Common myeloid progenitor, CD34-positive (primary cell): ENCODE results near the gene C6.

Experiments used
- CTCF ChIA-PET: fragments of 350-600 bp; sonication (Branson Sonifier 250); formaldehyde crosslinking; loops from one replicate; lab custom pipeline; 2021; ENCODE audit warnings: antibody characterized with exemption; lab: Charles Lee
- POLR2A ChIA-PET: fragments of 350-600 bp; sonication (Branson Sonifier 250); formaldehyde crosslinking; loops from one replicate; lab custom pipeline; 2021; ENCODE audit warnings: antibody characterized with exemption; lab: Charles Lee
- DNase-seq, 3 donors: peaks; one replicate each; pipeline versions ENCODE4 v3.0.0 to v3.0.0-alpha.2; 2013
- H3K27ac ChIP-seq, 2 experiments: 1 replicate in 1 of 2; 2 replicates in 1 of 2; pipeline ENCODE4 v1.7.0; 2013; ENCODE audit warnings: inconsistent platforms in 2 of 2, low read length in 2 of 2, mild to moderate bottlenecking in 2 of 2, low read depth in 1 of 2, moderate library complexity in 1 of 2; ENCODE audit not compliant: severe bottlenecking in 2 of 2, insufficient read depth in 1 of 2, poor library complexity in 1 of 2
- H3K27me3 ChIP-seq, 5 experiments: replicated peaks in 2 of 5; 1 replicate in 3 of 5; 2 replicates in 2 of 5; pipeline versions ENCODE4 v1.6.1 to v1.7.0; 2013; ENCODE audit warnings: low read length in 4 of 5, mild to moderate bottlenecking in 2 of 5, moderate library complexity in 2 of 5, inconsistent platforms in 1 of 5; ENCODE audit not compliant: insufficient read depth in 5 of 5, control insufficient read depth in 4 of 5
- H3K36me3 ChIP-seq, 4 experiments: 1 replicate in 2 of 4; 2 replicates in 2 of 4; pipeline versions ENCODE4 v1.6.1 to v1.7.0; 2013; ENCODE audit warnings: low read length in 3 of 4, control low read depth in 1 of 4, mild to moderate bottlenecking in 1 of 4; ENCODE audit not compliant: control insufficient read depth in 4 of 4, insufficient read depth in 4 of 4
- H3K4me1 ChIP-seq, 4 experiments: 1 replicate in 3 of 4; 2 replicates in 1 of 4; pipeline versions ENCODE4 v1.6.1 to v1.7.1; 2013; ENCODE audit warnings: low read length in 3 of 4, mild to moderate bottlenecking in 3 of 4, control low read depth in 1 of 4, inconsistent platforms in 1 of 4, moderate library complexity in 1 of 4; ENCODE audit not compliant: control insufficient read depth in 4 of 4, insufficient read depth in 4 of 4; ENCODE audit errors: control extremely low read depth in 1 of 4
- H3K4me3 ChIP-seq, 7 experiments: 1 replicate in 4 of 7; 2 replicates in 3 of 7; pipeline versions ENCODE4 v1.5.1 to v1.7.0; 2013; ENCODE audit warnings: mild to moderate bottlenecking in 7 of 7, low read length in 6 of 7, moderate library complexity in 6 of 7, inconsistent platforms in 2 of 7, low read depth in 2 of 7, control low read depth in 1 of 7; ENCODE audit not compliant: insufficient read depth in 4 of 7, control insufficient read depth in 1 of 7; ENCODE audit errors: extremely low read depth in 1 of 7
- H3K9me3 ChIP-seq, 5 experiments: 1 replicate in 4 of 5; 2 replicates in 1 of 5; pipeline versions ENCODE4 v1.6.1 to v1.7.1; 2013; ENCODE audit warnings: low read length in 4 of 5, mild to moderate bottlenecking in 2 of 5, inconsistent platforms in 1 of 5, low read depth in 1 of 5, moderate library complexity in 1 of 5; ENCODE audit not compliant: control insufficient read depth in 4 of 5, insufficient read depth in 2 of 5; ENCODE audit errors: control extremely low read depth in 1 of 5
- WGBS: methylation state at CpG from one replicate; pipeline ENCODE4 v1.1.5; 2013; ENCODE audit not compliant: insufficient coverage; 5-methylcytosine and 5-hydroxymethylcytosine counted together

Gene C6

GRCh38 chr5:41143131-41143901 lies 70.0 kb downstream of the C6 start:
- ChIA-PET POLR2A (no interaction called here), CTCF (no interaction called here)
- Histone ChIP-seq H3K27ac (no peak overlapping the region), H3K4me3 (no peak overlapping the region), H3K4me1 (no peaks in the 10 kb centered on the region), H3K27me3 (no peaks in the 10 kb centered on the region), H3K9me3 (no peaks in the 10 kb centered on the region), H3K36me3 (no peaks in the 10 kb centered on the region)
- no peak for DNase-seq
- 88% methylated on average over 1 of the region's 3 CpGs for WGBS

GRCh38 chr5:41127967-41128690 lies 85.2 kb downstream of the C6 start:
- no peak for DNase-seq
- no peaks in the 10 kb centered on the region for H3K27me3 ChIP-seq
- no peaks in the 10 kb centered on the region for H3K4me1 ChIP-seq
- H3K4me3 ChIP-seq, result no peak overlapping the region
- POLR2A ChIA-PET, result no interaction called here
- no peaks in the 10 kb centered on the region for H3K9me3 ChIP-seq
- CTCF ChIA-PET, result no interaction called here
- H3K27ac ChIP-seq, result no peak overlapping the region
- H3K36me3 ChIP-seq, result no peaks in the 10 kb centered on the region
- WGBS, result 25% methylated on average over 1 of the region's 1 CpG

- POLR2A ChIA-PET, result no interaction called here
- CTCF ChIA-PET, result no interaction called here
- no peak for DNase-seq
- no peak overlapping the region for H3K4me3 ChIP-seq
- WGBS, result 100% methylated on average over 5 of the region's 7 CpGs
- no peak overlapping the region for H3K27ac ChIP-seq
- no peaks in the 10 kb centered on the region for H3K9me3 ChIP-seq
- no peaks in the 10 kb centered on the region for H3K36me3 ChIP-seq
- H3K4me1 ChIP-seq, result no peaks in the 10 kb centered on the region
- H3K27me3 ChIP-seq, result no peaks in the 10 kb centered on the region
Measured at GRCh38 chr5:41122459-41122858, 90.9 kb downstream of the C6 start.

GRCh38 chr5:41120600-41120999 lies 92.7 kb downstream of the C6 start:
- Histone ChIP-seq H3K27me3 (no peaks in the 10 kb centered on the region), H3K4me1 (no peaks in the 10 kb centered on the region), H3K4me3 (no peak overlapping the region), H3K36me3 (no peaks in the 10 kb centered on the region), H3K9me3 (no peaks in the 10 kb centered on the region), H3K27ac (no peak overlapping the region)
- WGBS, result 92% methylated on average over 7 of the region's 8 CpGs
- ChIA-PET CTCF (no interaction called here), POLR2A (no interaction called here)
- DNase-seq, result no peak

DNA sequence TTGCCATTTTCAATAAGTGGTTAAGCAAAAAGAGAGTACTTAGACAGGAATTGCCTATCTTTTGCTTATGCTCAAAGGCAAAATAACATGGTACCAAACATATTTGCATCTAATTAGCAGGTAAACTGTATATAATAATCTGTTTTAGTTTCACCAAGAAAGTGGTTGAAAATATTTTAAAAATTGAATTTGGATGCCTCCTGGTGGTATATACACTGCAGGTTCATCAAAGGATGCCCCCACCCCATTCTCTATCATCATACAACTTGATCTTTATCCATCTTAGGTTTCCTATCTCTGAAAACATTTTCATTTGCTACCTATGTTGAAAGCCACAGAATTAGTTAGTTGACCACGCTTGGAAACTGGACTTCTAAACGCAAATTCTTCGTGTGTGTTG lies 95.2 kb downstream of the C6 start:
- H3K27me3 ChIP-seq, result no peaks in the 10 kb centered on the region
- no peaks in the 10 kb centered on the region for H3K4me1 ChIP-seq
- H3K27ac ChIP-seq, result no peak overlapping the region
- WGBS, result no CpG with 5 or more reads among the region's 3 CpGs
- POLR2A ChIA-PET, result no interaction called here
- no peak overlapping the region for H3K4me3 ChIP-seq
- no peak for DNase-seq
- H3K36me3 ChIP-seq, result no peaks in the 10 kb centered on the region
- no peaks in the 10 kb centered on the region for H3K9me3 ChIP-seq
- CTCF ChIA-PET, result no interaction called here

- H3K4me1 ChIP-seq, result no peaks in the 10 kb centered on the region
- H3K4me3 ChIP-seq, result no peak overlapping the region
- WGBS, result no CpG with 5 or more reads among the region's 2 CpGs
- ChIA-PET POLR2A (no interaction called here), CTCF (no interaction called here)
- H3K27me3 ChIP-seq, result no peaks in the 10 kb centered on the region
- no peak overlapping the region for H3K27ac ChIP-seq
- no peaks in the 10 kb centered on the region for H3K36me3 ChIP-seq
- DNase-seq, result no peak
- no peaks in the 10 kb centered on the region for H3K9me3 ChIP-seq
Measured at GRCh38 chr5:41115281-41115680, 98.1 kb downstream of the C6 start.
